WI38 (cell line): Measurements from ENCODE around the gene AFF3.
"Not testable (repeated sequence)": the region's sequence is repeated elsewhere in the genome, so short reads cannot be mapped to it uniquely, and the experiment has no call there.

ENCODE experiments used
- H3K4me3 ChIP-seq: 2 replicates; pipeline ENCODE4 v1.5.1; 2011; ENCODE audit warnings: low read depth, mild to moderate bottlenecking, control low read depth, low read length
- CTCF ChIP-seq: IDR thresholded peaks from 2 replicates; pipeline ENCODE4 v1.5.1; 2012; ENCODE audit warnings: low read depth, mild to moderate bottlenecking, control low read depth, low read length

AFF3 gene

GRCh38 chr2:99748344-99748743, 394.0 kb downstream of the AFF3 start:
- no peak for TF ChIP-seq CTCF
- no peak overlapping the region for H3K4me3 ChIP-seq

- no peak overlapping the region for H3K4me3 ChIP-seq
- no peak for TF ChIP-seq CTCF
These were observed 394.5 kb downstream of the AFF3 start for GRCh38 chr2:99747842-99748241.

DNA sequence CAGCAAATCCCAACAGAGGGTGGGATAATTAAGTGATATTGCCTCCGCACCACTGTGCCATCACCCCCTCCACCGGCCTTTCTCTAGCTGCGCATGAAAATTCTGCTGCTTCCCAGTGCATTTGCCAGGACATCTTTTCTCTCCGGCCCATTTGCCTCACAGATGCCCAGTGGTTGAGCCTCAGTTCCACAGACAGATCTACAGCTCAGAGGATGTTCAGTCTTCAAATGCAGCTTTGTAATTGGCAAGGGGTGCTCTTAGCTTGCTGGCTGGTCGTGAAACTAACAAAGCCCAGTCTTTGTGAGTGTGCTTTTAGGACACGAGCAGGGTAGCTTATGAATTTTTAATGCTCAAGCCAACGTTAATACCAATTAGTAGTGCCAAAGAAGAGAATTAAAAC, 399.2 kb downstream of the AFF3 start:
- H3K4me3 ChIP-seq = no peak overlapping the region
- TF ChIP-seq CTCF = no peak

DNA sequence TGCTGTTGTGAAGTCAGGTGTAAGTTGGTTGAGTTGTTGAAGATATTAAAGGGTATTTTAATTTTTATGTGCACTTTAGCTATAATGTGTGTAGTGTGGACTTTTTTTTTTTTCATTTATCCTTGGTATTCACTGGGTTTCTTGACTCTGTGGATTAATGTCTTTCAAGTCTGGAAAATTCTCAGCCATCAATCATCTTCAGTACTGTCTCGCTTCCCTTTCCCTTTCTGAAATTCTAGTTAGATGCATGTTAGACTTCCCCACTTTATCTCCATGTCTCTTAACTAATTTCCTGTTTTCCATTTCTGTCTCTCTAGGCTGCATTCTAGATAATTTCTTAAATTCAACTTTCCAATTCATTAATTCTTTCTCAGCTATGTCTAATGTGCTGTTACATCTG, 404.9 kb downstream of the AFF3 start:
- no peak for TF ChIP-seq CTCF
- H3K4me3 ChIP-seq = no peak overlapping the region

DNA sequence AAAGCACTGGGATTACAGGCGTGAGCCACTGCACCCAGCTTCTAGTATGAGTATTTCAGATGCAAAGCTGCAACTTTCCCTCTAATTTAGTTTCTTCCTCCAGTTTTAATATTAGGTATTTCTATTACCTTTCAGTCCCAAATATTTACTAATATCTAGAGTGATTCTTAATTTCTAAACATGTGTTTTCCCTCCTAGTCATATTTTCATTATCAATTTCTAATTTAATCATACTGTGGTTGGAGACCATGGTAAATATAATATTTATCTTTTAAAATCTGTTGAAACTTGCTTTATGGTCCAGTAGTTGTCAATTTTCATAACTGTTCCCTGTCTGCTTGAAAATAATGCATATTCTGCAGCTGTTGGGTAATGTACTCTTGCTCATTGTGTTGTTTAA, 406.6 kb downstream of the AFF3 start:
- TF ChIP-seq CTCF = no peak
- H3K4me3 ChIP-seq = no peak overlapping the region

DNA sequence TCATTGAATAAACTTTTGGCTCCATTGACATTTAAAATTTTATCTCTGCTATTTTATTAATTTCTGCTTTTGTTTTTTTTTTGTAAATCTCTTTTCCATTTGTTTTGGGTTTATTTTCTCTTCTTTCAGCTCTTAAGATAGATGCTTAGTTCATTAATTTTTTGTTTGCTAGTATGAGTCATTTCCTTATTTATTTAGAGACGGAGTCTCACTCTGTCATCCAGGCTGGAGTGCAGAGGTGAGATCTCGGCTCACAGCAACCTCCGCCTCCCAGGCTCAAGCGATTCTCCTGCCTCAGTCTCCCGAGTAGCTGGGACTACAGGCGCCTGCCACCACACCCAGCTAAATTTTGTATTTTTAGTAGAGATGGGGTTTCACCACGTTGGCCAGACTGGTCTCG, 407.1 kb downstream of the AFF3 start:
- not testable (repeated sequence) for H3K4me3 ChIP-seq

GRCh38 chr2:99734236-99734635, 408.2 kb downstream of the AFF3 start:
- H3K4me3 ChIP-seq = no peak overlapping the region
- no peak for TF ChIP-seq CTCF
